HG03097 (cell line): ENCODE results near the gene BOK.

Source experiments
- ATAC-seq: cut with Tn5 transposase; IDR thresholded peaks from one replicate; pipeline ENCODE4 v1.9.1; 2021; ENCODE audit not compliant: unreplicated experiment, low FRiP score

BOK gene

DNA sequence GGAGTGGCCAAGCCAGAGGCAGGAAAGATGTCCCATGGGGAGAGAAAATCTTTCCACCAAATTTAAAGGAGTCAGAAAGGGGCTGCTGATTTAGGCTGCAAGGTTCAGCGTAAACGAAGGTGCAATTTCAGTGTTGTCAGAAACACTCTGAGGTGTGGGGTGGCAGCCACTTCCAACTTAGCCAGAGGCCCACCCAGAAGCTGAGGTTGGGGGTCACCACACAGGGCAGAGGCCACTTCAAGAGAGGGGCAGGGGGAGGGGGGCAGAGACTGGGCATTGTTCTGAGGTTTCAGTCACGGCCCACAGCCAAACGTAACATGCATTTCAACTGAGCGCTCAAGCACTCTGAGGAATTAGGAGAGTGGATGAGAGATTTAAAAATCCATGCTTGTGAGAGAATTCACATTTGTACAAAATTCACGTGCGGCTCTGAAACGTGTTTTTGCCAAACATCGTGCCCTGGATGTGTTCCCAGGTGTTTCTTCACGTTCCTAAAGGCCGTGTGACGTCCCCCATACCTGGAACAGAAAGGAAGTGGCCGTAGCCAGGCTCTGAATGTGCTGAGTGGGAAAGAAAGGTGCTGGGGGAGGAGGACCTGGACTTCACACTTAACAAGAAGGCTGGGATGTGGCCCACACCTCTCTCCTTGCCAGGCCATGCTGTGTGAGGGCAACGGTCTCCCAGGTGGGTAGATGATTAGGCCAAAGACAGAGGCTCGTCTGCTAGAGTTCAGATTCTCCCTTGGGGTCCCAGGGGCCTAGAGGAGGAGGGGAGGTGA, 19.5 kb upstream of the BOK start:
- ATAC-seq: no peak

DNA sequence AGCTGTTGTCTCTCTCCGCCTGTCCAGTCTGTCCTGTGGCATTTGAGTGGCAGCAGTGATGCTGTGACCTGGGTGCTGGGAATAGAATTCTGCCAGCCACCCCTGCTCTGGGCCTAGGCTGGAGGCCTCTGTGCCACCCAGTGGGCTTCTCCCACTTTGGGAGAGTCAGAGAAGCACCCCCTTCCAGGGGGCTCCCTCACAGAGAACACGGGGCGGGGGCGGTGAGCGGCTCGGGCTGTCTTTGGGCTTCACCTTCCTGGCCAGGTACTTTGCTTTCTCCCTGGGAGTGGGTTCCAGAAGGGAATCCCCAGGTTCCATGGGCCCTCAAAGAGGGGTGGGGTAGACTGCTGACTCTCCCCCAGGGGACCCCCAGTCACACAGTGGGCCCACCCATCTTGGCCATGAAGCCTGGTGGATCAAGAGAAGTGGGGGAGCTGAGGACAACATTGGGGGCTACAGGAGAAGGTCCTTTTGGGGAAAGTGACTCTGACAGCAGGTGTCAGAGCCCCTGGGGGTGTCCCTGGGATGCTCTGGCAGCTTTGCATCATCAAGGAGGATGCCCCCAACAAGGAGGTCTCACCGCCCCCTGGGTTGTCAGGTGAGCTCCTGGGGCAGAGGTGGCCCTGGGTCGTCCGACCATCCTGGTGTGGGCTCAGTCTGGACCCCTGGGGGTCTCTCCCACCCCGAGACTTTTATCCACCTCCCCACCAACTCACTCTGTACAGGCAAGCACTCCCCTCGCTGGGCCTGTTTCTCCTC, 18.8 kb upstream of the BOK start:
- no peak for ATAC-seq

DNA sequence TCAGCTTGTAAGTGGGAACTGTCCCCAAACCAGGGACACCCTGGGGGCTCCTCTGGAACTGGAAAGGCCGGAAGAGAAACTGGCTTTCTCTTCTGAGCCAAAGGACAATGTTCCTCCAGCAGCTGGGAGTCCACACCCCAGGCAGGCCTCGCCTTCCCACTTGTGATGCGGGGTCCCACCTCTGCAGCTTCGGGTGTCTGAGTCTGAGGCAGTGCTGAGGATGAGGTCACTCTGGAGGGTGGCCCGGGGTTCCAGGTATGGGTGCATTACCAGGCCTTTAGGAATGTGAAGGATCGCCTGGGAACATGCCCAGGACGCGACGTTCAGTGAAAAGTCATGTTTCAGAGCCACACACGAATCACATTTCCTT, 18.2 kb upstream of the BOK start:
- ATAC-seq: no peak

DNA sequence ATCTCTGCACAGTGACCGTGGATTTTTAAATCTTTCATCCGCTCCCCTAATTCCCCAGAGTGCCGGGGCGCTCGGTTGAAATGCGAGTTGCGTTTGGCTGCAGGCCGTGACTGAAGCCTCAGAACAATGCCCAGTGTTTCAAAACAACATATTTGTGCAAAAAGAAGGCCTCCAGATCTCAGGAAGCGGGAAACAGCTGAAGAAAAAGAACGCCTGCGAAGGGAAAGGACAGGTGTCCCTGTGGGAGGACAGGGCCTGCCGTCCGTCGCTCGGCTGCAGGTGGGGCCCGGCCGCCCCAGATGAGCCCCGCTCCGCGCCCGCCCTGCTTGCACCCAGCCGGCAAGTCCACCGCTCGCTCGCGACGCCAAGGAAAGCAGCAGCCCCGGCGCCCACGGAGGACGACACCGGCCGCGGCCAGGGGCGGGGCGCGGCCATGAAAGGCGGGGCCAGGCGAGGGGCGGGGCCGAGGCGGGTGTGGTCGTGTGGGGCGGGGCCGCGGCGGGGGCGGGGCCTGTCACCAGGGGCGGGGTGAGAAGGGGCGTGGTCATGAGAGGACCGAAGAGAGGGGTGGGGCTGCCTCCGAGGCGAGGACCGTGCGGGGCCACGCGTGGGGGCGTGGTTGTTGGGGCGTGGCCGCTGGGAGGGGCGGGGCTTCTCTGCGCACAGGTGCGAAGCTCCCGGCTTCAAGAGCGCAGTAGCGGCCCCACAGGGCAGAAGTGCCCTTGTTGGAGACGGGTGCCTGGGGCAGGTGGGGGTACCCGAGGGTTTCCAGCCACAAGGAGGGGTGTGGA, 17.6 kb upstream of the BOK start:
- ATAC-seq: no peak

DNA sequence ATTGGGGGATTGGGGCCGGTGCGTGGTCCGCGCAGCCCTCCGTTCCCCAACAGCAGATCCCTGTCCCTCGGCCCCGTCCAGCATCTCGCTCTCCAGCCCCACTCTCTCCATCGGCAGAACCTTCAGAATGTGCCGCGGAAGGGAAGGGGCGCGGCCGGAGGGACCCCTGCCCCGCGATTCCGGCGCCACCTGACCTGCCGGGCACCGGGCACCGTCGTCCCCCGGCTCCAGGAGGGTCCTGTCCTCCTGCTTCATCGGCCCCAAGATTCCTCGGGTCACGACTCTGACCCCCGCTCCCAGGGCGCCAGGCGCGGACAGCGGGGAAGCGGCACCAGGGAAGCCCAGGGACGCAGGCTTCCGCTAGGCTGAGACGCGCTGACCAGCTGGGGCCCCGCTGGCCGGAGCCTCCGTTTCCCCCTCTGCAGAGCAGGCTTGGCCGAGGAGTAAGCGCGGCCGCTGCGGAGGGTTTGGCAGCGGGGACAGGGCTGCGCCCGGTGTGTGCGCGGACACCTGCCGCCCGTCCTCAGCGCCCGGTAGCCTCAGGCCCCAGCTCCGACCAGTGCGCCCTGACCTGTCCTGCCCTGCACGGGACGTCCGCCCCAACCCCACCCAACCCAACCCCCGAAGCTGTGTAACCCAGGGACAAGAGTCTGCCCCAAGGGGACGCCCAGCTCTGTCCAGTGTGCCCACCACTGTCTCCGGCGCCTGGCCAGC, 16.8 kb upstream of the BOK start:
- ATAC-seq: no peak

DNA sequence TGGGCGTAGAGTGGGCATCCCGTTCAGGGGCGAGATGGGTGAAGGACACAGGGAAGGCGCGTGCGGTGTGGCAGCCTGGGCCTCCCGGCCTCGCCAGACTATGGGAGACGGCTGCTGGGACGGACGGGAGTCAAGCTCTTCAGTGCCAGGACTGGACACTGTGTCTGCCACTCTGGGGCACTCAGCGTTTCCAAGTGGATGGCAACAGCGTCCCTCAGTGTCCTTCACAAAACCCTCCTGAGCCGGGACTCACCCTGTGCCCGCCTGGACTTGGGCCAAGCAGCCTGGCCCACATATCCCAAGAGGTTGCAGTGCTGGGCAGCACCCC, 16.3 kb upstream of the BOK start:
- no peak for ATAC-seq

DNA sequence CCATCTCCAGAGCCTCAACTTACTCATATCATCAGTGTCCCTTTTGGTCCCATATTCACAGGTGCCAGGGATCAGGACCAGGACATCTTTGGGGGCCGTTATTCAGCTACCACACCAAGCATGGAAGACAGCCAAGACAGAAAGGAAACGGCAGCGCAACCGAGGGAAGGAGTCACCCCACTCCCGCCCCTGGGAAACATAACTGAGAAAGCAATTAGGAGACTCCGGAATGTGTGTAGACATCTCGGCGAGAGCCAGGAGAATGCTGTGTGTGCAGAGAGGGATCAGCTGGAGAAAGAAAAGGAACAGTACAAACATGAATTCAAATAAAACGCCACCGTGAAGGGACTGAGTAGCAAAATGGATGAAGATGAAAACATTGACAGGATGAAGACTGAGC, 13.4 kb upstream of the BOK start:
- ATAC-seq: no peak

DNA sequence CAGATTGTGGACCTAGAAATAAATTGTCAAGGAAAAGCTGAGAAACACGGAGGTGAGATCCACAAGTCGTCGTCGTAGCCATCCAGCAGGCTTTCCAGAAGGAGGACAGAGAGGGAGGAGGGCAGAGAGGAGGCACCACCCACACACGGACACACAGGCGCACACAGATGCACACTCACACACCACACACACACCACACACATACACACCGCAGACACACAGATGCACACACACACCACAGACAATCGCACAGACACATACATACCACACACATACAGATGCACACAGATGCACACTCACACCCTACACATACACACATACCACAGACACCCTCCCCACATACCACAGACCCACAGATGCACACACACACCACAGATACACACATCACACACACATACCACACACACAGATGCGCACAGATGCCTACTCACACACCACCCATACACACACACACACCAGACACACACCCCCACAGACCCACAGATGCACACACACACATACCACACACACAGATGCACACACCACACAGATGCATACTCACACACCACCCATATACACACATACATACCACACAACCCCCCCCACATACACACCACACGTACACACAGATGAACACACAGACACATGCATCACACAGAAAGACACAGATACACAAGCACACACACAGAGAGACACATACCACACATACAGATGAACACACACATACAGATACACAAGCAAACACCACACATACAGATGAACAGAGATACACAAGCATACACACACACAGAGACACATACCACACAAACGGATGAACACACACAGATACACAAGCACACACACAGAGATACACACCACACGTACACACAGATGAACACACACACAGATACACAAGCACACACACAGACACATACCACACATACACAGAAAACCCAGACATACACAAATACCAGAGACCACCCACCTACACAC, 12.7 kb upstream of the BOK start:
- ATAC-seq: no peak

DNA sequence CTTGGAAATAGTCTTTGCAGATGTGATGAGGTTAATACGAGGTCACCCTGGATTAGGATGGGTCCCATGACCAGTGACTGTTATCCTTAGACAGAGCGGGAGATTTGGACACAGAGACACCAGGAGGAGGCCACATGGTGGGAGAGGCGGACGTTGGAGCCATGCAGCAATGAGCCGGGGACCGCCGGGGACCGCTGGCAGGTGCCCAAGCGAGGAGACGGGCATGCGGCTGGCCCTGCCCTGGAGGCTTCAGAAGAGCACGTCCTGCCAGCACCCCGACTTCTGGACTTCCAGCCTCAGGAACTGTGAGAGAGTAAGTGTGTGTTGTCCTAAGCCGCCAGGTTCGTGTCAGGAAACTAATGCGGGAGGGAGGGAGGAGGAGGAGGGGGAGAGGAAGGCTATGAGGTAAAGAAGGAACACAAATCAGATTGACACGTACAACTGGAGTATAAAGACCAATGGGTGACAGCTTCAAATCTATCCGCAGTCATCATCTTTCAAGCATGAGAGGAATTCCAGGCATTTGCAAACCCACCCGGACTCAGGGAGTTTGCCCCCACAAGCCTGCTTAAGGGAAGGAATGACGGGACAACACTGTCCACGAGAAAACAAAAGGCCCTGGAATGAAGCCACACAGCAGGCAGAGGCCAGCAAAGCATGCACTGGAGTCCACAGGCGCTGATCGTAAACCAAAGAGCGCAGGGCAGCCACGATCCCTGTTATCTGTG, 11.6 kb upstream of the BOK start:
- no peak for ATAC-seq

DNA sequence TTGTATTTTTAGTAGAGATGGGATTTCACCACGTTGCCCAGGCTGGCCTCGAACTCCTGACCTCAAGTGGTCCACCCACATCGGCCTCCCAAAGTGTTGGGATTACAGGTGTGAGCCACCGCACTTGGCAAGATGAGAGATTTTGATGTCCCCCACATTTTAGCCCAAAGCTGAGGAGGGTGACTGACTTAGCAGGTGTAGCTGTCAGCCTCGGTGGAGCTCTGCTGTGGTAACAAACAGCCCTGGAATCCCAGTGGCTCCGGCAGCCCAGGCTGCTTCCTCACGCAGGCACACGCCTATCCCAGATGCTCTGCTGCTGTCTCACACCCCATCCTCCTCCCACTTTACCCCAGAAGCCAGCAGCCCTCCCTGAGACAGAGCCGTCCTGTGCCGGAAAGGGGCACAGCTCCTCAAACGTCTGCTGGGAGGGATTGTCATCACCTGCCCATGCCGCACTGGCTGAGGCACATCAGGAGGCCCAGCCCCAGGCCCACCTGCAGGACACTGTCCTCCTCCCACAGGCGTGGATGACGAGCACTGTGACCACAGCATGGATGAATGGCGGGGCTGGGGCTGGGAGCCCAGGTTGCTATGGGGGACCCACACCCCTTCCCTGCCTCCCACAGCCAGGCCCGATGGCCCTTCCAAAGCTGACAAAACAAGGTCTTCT, 10.6 kb upstream of the BOK start:
- ATAC-seq: no peak

DNA sequence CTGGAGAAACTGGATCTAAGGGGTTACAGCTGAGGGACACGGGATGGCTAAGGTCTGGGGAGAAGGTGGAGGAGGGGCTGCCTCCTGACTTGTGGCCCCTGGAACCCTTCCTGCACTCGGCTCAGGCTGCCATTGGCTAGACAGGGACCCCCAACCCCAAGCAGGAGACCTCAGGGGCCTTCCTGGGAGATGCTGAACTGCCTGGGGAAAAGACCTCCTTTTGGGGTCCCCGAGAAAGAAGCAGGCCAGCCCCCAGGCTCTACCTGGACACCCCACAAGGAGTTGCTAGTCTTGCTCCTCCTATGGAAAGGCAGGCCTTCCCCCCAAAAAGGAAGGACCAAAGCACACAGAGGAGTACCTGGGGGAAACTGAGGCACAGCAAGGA, 10.1 kb upstream of the BOK start:
- ATAC-seq: no peak

DNA sequence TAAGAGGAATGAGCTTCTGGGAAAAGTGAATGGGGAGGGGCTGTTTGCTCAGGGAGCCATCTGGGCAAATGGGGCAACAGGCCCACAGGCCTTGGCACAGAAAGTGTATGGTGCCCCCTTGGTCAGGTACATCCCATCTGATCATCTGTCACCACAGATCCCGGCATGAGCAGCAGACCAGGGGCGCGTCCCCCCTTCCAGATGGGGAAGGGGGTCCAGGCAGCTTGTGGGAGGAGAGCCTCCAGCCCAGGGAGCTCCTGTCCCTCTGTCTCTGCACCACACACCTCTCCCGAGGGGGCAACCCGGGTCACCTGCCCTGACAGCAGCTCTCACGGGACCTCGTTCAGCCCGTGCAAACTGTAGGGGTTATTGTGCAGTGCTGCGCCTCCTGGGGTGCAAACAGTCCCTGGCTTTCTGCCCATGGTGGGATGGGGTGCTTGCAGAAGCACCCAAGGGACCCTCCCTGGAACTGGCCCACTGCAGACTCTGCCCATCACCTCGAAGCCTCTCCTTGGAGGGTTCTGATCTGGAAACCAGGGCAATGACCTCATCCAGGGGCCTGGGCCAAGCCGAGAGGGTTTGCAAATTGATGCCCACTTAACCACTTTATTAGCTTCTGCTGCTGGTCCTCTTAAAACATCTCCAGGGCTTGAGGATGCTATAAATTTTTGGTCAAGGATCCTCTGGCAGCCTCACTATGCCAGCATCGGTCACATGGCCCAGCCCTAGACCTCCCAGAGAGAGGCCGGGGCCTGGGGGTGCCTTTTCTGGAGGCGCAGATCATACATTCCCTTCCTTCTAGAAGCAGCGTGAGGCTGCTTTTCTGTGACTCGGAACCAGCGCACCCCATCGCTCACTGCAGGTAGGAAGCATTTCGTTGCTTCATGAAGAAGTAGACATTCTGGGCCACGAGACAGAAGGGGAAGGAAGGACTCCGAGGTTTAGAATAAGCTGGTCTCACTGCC, 7.6 kb upstream of the BOK start:
- no peak for ATAC-seq

DNA sequence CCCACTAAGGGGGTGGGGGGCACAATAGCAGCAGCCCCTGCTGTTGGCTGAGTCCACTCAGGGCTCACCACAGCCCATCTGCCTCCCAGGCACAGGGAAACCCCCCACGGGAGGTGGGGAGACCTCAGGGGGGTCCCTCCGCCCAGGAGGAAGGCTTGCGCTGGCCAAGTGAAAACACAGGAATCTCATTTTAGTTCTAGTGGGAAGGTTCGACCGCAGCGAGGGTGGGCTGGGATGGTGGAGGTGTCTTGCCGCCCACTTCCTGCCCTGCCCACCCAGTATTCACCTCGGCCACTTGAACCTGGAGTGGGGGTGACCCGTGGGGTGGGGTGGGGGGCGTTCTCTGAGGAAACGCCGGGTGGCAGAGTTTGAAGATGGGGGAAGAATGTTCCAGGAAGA, 6.9 kb upstream of the BOK start:
- ATAC-seq: no peak

DNA sequence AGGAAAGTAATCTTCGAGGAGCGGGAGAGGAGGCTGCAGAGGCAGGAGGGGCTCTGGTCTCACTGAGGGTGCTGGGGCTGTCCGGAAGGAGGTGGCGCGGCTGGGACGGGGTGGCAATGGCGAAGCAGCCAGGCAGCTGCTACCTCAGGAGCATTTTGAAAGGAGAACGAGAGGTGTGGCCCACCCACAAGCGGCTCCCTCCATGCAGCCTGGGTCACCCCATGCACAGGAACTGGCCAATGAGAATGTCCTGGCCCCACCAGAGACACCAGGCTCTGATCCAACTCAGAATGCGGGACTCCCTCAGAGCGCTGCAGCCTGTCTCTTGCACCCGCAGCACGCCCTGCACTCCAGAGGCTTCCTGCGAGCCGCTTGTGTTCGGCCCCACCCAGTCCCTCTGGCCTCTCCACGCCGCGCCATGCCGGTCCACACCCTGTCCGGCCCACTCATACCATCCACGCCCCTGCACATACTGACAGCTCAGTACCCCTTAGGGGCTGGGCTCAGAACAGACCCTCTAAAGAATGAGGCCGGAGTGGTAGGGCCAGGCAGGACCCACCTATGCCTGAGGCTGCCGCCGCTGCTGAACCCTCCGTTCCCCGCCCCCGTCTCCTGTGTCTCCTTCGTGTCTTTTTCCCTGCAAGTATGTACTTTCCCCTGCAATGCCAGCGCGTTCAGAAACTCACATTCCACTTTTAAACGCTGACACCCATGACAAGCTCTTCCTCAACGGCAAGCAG, 6.4 kb upstream of the BOK start:
- no peak for ATAC-seq

DNA sequence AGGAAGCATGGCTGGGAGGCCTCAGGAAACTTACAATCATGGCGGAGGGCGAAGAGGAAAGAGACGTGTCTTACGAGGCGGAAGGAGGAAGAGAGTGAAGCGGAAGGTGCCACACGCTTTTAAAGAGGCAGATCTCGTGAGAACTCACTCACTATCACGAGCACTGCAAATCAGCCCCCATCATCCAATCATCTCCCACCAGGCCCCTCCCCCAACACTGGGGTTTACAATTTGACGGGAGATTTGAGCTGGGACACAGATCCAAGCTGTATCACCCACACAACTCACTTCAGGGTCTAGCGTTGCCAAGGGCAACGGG, 5.1 kb upstream of the BOK start:
- no peak for ATAC-seq

DNA sequence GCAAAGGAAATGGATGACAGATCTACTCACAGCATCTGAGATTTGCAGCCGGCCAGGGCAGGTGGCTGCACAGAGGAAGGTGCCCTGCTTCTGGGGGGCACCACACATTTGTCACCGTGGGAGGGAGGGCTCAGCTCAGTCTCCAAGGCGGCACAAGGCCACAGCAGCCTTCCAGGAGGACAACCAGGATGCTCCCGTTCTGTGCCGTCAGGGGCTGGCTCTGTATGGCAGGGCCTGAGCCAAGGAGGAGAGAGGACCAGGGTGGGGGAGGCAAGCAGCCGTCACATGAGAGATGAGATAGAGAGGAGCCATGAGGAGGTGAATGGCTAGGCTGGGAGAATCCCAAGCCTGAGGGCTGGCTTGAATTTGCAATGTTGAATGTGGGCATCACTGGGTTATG, 4.6 kb upstream of the BOK start:
- no peak for ATAC-seq

DNA sequence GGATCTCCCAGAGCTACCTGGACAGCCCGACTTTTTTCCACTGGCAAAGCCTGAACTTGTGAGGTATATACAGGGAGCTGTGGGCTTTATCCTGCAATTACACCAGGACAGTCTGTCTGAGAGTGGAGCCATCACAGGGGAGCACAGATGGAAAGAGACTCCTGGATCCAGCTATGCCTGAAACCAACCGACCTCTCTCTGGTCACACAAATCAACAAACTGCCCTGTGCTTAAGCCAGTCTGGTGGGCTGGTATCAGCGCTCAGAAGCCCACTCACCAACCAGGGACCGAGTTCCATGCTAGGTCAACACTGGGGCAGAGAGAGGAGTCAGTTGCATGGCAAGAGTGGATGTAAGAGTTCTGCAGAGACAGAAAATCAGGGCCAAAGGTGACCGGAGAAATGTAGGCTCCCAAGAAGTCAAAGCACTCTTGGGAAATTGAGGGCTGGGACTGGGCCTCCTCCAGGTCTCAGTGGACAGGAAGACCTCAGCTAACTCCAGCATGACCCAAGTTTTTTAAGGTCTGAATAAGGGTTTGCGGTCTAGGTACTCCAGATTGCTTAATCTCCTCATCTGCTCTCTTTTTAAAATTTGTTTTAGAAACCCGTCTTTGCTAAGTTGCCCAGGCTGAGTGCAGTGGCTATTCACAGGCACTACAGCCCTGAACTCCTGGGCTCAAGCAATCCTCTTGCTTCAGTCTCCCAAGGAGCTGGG, 3.8 kb upstream of the BOK start:
- no peak for ATAC-seq
